GM18499 (cell line): ENCODE results near the gene MAGI2.
"Not testable (repeated sequence)": the region's sequence is repeated elsewhere in the genome, so short reads cannot be mapped to it uniquely, and the experiment has no call there.

Experiments used
- ATAC-seq: cut with Tn5 transposase; IDR thresholded peaks from one replicate; pipeline ENCODE4 v1.9.1; 2021; ENCODE audit warnings: moderate number of reproducible peaks; ENCODE audit not compliant: insufficient read depth, unreplicated experiment

MAGI2 gene

DNA sequence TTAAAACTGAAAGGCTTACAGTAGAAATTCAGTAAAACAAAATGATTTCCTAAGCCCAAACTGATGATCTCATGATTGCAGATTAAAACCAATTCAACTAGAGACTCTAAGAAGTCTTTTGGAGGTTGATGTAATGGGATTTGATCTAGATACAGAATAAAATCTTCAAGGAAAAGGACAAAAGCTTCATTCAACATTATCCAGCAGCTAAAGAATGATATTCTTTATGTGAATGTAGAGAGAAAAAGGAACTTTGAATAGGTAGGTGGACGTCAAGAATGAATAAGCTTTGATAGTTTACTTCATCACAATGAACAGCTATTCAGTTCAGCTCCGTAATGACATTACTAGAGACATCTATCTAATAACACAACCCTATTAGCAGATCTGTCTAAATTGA is 910.5 kb downstream of the MAGI2 start:
- no peak for ATAC-seq

GRCh38 chr7:78542541-78542940 is 910.9 kb downstream of the MAGI2 start:
- ATAC-seq: no peak

DNA sequence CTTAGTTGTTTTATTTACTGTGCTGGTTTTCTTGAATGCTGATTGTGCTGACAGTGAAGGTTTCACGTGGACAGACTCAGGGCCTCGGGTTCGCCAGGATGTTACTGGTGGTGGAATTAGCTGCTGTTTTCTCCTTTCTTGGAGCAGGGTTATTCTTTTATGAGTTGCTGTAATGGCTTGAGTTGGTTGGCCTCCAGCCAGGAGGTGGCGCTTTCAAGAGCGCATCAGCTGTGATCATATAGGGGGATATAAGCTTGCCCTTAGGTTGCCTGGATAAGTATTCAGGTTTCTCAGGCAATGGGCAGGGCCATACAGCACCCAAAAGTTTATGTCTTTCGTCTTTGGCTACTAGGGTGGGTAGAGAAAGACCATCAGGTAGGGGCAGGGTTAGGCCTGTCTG is 913.6 kb downstream of the MAGI2 start:
- ATAC-seq: no peak

DNA sequence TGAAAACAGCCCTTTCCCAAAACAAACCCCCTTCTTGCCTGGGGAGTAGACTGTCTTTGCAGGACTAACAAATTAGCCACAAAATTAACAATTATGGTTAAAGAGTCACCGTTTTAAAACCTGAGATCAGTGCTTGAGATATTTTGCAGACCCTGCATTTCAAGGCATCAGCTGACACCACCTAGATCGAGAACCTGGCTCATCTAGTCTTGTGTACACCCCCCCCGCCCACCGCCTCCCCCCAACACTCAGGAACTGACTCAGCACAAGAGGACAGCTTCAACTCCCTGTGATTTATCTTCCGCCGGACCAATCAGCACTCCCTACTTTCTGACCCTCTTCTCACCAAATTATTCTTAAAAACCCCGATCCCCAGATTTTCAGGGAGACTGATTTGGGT is 917.8 kb downstream of the MAGI2 start:
- ATAC-seq: no peak

DNA sequence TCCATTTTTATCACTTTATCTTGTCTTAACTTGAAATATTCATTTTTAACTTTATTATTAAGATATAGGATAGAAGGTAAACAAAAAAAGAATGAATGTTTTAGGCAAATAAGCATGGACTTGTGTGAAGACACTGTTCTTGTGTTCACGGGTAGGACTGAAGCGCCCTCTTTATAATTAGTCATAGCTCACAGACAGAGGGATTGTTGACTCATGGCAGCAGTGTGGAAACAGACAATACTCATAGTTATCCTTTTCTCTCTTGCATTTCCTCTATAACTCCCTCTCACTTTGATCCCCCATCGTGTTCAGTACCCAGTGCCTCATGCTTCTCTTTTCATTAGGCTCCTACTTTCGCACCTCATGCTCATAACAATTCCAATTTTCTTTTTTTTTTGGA is 923.1 kb downstream of the MAGI2 start:
- ATAC-seq: no peak

DNA sequence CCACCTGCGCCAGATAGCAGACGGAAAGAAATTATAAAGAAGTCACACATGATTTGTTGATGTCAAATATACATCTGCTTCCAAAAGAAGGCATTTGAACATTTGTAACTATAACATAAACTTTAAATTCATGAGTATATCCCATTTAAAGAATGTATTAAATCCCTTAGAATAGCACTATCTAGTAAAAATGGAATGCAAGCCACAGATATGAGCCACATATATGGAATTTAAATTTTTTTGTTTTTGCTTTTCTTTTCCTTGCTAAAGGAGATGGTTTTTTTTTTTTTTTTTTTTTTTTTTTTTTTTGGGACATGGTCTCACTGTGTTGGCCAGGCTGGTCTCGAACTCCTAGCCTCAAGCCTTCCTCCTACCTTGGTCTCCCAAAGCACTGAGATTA is 924.1 kb downstream of the MAGI2 start:
- ATAC-seq: no peak

DNA sequence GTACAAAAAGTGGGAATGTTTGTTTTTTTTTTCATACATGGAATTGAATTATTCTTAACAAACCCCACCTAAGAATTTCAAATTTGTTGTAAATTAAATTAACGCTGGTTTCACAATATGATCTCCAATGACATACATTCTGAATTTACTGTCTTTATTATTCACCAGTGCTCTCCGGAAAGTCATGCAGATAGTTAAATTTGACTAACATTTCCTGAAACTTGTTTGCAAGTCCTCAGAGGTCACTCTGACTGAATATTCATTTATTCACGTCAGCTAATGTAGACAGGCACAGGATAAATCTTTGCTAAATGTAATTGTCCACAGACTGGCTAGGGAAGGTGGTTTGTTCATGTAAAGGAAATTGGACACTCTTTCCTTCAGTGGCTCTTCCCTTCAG is 924.5 kb downstream of the MAGI2 start:
- no peak for ATAC-seq

DNA sequence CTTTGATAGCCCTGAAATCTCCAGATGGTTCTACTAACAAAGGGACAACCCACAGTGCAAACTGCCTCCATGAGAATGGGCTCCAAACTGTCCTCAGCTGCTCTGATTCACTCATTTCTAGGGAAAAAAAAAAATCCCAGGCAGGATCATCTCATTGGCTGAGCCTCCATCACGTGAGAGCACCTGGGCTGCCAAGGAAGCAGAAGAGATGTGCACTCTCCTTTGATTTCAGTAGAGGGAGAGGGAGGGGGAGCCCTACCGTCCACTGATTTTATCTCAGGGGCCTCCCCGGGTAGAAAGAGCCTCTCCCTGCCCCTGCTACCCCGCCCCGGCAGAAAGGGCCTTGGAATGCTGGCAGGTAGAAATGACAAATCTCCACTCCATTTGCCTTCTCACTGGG is 929.5 kb downstream of the MAGI2 start:
- ATAC-seq: no peak

DNA sequence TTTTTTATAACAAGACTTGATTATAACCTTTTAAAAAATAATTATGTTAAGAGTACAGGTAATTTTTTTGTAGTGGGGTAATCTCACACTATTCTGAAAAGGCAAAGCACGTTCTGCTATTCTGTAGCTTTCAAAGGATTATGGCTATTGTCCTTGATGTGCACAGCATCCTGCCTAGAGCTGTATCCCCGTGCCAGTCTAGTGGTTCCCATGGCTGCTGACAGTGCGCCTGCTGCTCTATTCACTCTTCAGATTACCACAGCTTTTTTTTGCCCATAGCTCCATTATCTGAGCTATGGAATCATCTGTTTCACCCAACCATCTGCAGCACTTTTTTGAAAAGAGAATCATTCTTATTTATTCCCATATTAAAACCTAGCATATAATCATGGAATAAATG is 931.5 kb downstream of the MAGI2 start:
- no peak for ATAC-seq

GRCh38 chr7:78516450-78516849 is 937.0 kb downstream of the MAGI2 start:
- no peak for ATAC-seq

- no peak for ATAC-seq
Measured at GRCh38 chr7:78514634-78515033, 938.8 kb downstream of the MAGI2 start.

GRCh38 chr7:78510580-78511188 is 942.8 kb downstream of the MAGI2 start:
- no peak for ATAC-seq

DNA sequence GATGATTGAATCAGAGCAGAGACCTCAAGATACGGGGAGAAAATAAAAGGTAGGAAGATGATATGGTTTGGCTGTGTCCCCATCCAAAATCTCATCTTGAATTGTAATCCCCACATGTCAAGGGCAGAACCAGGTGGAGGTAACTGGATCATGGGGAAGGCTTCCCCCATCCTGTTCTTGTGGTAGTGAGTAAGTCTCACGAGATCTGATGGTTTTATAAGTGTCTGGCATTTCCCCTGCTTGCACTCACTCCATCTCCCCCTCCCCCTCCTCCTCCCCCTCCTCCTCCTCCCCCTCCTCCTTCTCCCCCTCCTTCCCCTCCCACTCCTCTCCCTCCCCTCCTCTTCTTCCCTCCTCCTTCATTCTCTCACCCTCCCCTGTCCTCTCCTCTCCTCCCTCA is 950.2 kb downstream of the MAGI2 start:
- ATAC-seq: not testable (repeated sequence)

GRCh38 chr7:78501064-78501463 is 952.4 kb downstream of the MAGI2 start:
- no peak for ATAC-seq

DNA sequence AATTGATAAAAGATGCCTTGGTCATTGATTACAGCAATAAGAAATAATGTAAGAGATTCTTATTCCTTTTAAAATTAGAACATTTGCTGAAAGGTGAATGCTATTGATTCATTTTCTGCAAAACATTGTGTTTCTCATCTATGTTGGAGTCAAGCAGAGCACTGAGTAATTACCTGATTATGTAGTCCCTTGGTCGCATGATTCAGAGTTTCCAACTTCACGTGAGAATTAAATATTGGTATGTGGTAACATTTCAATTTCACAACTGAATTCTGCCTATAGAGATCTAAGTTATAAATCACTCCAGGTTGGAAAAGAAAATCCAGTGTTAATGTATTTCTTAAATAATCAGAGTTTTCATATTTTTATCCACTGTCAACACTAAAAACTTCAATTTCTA is 953.5 kb downstream of the MAGI2 start:
- no peak for ATAC-seq

- ATAC-seq: no peak
Measured at GRCh38 chr7:78499283-78499682, 954.2 kb downstream of the MAGI2 start.

- no peak for ATAC-seq
Measured at GRCh38 chr7:78497728-78498427, 955.6 kb downstream of the MAGI2 start.

- ATAC-seq: no peak
Measured at GRCh38 chr7:78496096-78496630, 957.3 kb downstream of the MAGI2 start.

GRCh38 chr7:78493401-78493800 is 960.1 kb downstream of the MAGI2 start:
- no peak for ATAC-seq

GRCh38 chr7:78492146-78492545 is 961.3 kb downstream of the MAGI2 start:
- ATAC-seq: no peak

GRCh38 chr7:78490524-78490923 is 962.9 kb downstream of the MAGI2 start:
- ATAC-seq: no peak
